GM12801 (cell line): ENCODE results near the gene PHF13.

Experiments used
- TF ChIP-seq, protein P1 (sequence below): IDR thresholded peaks from one replicate; pipeline ENCODE4 v1.5.1; 2011; ENCODE audit warnings: control low read depth; ENCODE audit not compliant: insufficient read length; ENCODE audit errors: extremely low read depth

The PHF13 gene

GRCh38 chr1:6658359-6659060 is 45.0 kb downstream of the PHF13 start:
- TF ChIP-seq, protein P1, sequence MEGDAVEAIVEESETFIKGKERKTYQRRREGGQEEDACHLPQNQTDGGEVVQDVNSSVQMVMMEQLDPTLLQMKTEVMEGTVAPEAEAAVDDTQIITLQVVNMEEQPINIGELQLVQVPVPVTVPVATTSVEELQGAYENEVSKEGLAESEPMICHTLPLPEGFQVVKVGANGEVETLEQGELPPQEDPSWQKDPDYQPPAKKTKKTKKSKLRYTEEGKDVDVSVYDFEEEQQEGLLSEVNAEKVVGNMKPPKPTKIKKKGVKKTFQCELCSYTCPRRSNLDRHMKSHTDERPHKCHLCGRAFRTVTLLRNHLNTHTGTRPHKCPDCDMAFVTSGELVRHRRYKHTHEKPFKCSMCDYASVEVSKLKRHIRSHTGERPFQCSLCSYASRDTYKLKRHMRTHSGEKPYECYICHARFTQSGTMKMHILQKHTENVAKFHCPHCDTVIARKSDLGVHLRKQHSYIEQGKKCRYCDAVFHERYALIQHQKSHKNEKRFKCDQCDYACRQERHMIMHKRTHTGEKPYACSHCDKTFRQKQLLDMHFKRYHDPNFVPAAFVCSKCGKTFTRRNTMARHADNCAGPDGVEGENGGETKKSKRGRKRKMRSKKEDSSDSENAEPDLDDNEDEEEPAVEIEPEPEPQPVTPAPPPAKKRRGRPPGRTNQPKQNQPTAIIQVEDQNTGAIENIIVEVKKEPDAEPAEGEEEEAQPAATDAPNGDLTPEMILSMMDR = no peak

GRCh38 chr1:6660415-6661049 is 47.0 kb downstream of the PHF13 start:
- TF ChIP-seq, protein P1 = no peak

GRCh38 chr1:6666696-6667095 is 53.2 kb downstream of the PHF13 start:
- TF ChIP-seq, protein P1 = no peak

- TF ChIP-seq, protein P1 = no peak
These were observed 53.6 kb downstream of the PHF13 start for GRCh38 chr1:6667139-6667538.

GRCh38 chr1:6668503-6668902 is 55.0 kb downstream of the PHF13 start:
- TF ChIP-seq, protein P1 = no peak

DNA sequence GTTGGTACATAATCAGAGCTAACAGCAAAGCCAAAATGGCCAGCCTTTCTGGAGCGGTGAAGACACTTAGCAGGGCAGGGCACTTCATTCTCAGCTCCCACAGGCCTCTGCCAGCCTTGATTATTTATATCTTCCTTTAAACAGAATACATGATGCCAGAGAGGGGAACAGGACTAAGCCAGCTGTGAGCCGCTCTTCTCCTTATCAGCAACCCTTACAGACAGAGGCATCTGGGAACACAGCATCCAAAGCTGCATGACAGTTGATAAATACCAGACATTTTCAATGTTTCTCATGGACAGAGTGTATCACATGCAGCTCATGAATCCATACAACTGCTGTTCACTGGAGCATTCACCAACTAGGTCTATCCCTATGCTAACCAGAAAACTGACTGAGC is 59.0 kb downstream of the PHF13 start:
- TF ChIP-seq, protein P1 = no peak
